H1 (cell line): Measurements from ENCODE around the gene DGKI. TPM values are rescaled to one million over a fixed set of nuclear protein-coding genes. Genes with fewer than 3 reads are reported as not detected.

ENCODE experiments used
- GABPA ChIP-seq: IDR thresholded peaks from 2 replicates; pipeline ENCODE4 v1.6.1; 2011; ENCODE audit warnings: mild to moderate bottlenecking, low read length, moderate library complexity, borderline replicate concordance; ENCODE audit not compliant: insufficient read depth
- PHF8 ChIP-seq: fragments of 200-600 bp; sonication (generic); conservative IDR thresholded peaks from 2 replicates; pipeline ENCODE4 v1.7.1; 2012; ENCODE audit warnings: low read depth, mild to moderate bottlenecking, inconsistent platforms, low read length, moderate library complexity
- POLR2AphosphoS5 ChIP-seq: IDR thresholded peaks from 2 replicates; pipeline ENCODE4 v1.6.1; 2011; ENCODE audit warnings: low read depth, low read length
- RAD21 ChIP-seq, 2 experiments: IDR thresholded peaks in 1 of 2; conservative IDR thresholded peaks in 1 of 2; 2 replicates each; pipeline ENCODE4 v1.6.1; 2011; ENCODE audit warnings: low read depth in 2 of 2, low read length in 2 of 2, improper control_type of control experiment in 1 of 2, inconsistent platforms in 1 of 2, mild to moderate bottlenecking in 1 of 2, moderate library complexity in 1 of 2
- RNF2 ChIP-seq: fragments of 200-900, 300-1000 bp; sonication (generic); IDR thresholded peaks from 2 replicates; pipeline ENCODE4 v1.7.1; 2016; ENCODE audit warnings: borderline replicate concordance, low read depth, mild to moderate bottlenecking, antibody characterized with exemption, low read length; ENCODE audit not compliant: poor library complexity, severe bottlenecking; ENCODE audit errors: missing control alignments
- polyA plus RNA-seq, 7 experiments: library from polyadenylated mRNA; depleted of rRNA in 3 of 7; stranded (reverse) in 5 of 7; unstranded in 2 of 7; fragments of >200 nt in 5 of 7; fragments of 200-250 nt in 2 of 7; gene quantifications; 1 replicate in 5 of 7; 2 replicates in 1 of 7; 4 replicates in 1 of 7; pipeline versions ENCODE4 v1.2.1 to v1.2.3, GENCODE V29; 2011 to 2013; ENCODE audit warnings: missing spikeins in 2 of 7, mixed read lengths in 2 of 7
- total RNA-seq: library from RNA; stranded (reverse); fragmentation: NEBNext Ultra II Directional; extraction: Animal tissue kit (Norgen Biotek cat#: 25700); gene quantifications from 2 replicates; pipeline ENCODE4 v1.2.1, GENCODE V29; 2021
- TF ChIP-seq, protein P1 (sequence below), 3 experiments: IDR thresholded peaks; 1 replicate in 2 of 3; 2 replicates in 1 of 3; pipeline versions ENCODE4 v1.5.1 to v1.6.1; 2011; ENCODE audit warnings: low read length in 3 of 3, mild to moderate bottlenecking in 3 of 3, inconsistent platforms in 2 of 3, low read depth in 1 of 3, moderate library complexity in 1 of 3; ENCODE audit not compliant: insufficient read depth in 1 of 3; ENCODE audit errors: control extremely low read depth in 1 of 3
- TF ChIP-seq, protein P2 (sequence below): fragments of 300-600 bp; sonication (generic); IDR thresholded peaks from 2 replicates; pipeline ENCODE4 v1.7.1; 2012; ENCODE audit warnings: low read length, moderate library complexity, mild to moderate bottlenecking, inconsistent platforms; ENCODE audit not compliant: insufficient replicate concordance

The DGKI gene
- total and polyA plus RNA-seq, 2 of the 8 experiments (the other 6 are each of a cell fraction or from before 2014, with no cell fraction given): 0.20 to 0.71 TPM

DNA sequence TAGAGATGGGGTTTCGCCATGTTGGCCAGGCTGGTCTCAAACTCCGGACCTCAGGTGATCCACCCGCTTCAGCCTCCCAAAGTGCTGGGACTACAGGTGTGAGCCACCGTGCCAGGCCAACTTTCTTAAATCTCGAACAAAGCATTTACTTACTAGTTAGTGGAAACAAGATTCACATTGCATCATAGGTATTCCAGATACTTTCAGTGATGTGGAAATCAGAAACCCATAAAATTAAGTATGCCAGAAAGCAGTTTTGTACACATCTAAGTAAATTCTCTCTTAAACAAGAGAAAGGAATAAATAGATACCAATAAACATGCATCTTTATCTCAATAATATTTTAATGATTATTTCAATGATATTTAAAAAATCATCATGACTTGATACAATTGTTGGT, 75.5 kb downstream of the DGKI start (continued):
- TF ChIP-seq RNF2: no peak
- TF ChIP-seq, protein P1, sequence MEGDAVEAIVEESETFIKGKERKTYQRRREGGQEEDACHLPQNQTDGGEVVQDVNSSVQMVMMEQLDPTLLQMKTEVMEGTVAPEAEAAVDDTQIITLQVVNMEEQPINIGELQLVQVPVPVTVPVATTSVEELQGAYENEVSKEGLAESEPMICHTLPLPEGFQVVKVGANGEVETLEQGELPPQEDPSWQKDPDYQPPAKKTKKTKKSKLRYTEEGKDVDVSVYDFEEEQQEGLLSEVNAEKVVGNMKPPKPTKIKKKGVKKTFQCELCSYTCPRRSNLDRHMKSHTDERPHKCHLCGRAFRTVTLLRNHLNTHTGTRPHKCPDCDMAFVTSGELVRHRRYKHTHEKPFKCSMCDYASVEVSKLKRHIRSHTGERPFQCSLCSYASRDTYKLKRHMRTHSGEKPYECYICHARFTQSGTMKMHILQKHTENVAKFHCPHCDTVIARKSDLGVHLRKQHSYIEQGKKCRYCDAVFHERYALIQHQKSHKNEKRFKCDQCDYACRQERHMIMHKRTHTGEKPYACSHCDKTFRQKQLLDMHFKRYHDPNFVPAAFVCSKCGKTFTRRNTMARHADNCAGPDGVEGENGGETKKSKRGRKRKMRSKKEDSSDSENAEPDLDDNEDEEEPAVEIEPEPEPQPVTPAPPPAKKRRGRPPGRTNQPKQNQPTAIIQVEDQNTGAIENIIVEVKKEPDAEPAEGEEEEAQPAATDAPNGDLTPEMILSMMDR (IDR thresholded peaks at IDR 0.05; ENCODE audit: control extremely low read depth in 1 of 3, insufficient read depth in 1 of 3, low read depth in 1 of 3, low read length in 3 of 3): no peak
- no peak for TF ChIP-seq GABPA
- TF ChIP-seq POLR2AphosphoS5: no peak
- TF ChIP-seq PHF8: no peak
- TF ChIP-seq RAD21 (IDR thresholded peaks at IDR 0.05 in 1 of 2, conservative IDR thresholded peaks at IDR 0.05 in 1 of 2; ENCODE audit: low read depth in 2 of 2, low read length in 2 of 2): no peak
- TF ChIP-seq, protein P2, sequence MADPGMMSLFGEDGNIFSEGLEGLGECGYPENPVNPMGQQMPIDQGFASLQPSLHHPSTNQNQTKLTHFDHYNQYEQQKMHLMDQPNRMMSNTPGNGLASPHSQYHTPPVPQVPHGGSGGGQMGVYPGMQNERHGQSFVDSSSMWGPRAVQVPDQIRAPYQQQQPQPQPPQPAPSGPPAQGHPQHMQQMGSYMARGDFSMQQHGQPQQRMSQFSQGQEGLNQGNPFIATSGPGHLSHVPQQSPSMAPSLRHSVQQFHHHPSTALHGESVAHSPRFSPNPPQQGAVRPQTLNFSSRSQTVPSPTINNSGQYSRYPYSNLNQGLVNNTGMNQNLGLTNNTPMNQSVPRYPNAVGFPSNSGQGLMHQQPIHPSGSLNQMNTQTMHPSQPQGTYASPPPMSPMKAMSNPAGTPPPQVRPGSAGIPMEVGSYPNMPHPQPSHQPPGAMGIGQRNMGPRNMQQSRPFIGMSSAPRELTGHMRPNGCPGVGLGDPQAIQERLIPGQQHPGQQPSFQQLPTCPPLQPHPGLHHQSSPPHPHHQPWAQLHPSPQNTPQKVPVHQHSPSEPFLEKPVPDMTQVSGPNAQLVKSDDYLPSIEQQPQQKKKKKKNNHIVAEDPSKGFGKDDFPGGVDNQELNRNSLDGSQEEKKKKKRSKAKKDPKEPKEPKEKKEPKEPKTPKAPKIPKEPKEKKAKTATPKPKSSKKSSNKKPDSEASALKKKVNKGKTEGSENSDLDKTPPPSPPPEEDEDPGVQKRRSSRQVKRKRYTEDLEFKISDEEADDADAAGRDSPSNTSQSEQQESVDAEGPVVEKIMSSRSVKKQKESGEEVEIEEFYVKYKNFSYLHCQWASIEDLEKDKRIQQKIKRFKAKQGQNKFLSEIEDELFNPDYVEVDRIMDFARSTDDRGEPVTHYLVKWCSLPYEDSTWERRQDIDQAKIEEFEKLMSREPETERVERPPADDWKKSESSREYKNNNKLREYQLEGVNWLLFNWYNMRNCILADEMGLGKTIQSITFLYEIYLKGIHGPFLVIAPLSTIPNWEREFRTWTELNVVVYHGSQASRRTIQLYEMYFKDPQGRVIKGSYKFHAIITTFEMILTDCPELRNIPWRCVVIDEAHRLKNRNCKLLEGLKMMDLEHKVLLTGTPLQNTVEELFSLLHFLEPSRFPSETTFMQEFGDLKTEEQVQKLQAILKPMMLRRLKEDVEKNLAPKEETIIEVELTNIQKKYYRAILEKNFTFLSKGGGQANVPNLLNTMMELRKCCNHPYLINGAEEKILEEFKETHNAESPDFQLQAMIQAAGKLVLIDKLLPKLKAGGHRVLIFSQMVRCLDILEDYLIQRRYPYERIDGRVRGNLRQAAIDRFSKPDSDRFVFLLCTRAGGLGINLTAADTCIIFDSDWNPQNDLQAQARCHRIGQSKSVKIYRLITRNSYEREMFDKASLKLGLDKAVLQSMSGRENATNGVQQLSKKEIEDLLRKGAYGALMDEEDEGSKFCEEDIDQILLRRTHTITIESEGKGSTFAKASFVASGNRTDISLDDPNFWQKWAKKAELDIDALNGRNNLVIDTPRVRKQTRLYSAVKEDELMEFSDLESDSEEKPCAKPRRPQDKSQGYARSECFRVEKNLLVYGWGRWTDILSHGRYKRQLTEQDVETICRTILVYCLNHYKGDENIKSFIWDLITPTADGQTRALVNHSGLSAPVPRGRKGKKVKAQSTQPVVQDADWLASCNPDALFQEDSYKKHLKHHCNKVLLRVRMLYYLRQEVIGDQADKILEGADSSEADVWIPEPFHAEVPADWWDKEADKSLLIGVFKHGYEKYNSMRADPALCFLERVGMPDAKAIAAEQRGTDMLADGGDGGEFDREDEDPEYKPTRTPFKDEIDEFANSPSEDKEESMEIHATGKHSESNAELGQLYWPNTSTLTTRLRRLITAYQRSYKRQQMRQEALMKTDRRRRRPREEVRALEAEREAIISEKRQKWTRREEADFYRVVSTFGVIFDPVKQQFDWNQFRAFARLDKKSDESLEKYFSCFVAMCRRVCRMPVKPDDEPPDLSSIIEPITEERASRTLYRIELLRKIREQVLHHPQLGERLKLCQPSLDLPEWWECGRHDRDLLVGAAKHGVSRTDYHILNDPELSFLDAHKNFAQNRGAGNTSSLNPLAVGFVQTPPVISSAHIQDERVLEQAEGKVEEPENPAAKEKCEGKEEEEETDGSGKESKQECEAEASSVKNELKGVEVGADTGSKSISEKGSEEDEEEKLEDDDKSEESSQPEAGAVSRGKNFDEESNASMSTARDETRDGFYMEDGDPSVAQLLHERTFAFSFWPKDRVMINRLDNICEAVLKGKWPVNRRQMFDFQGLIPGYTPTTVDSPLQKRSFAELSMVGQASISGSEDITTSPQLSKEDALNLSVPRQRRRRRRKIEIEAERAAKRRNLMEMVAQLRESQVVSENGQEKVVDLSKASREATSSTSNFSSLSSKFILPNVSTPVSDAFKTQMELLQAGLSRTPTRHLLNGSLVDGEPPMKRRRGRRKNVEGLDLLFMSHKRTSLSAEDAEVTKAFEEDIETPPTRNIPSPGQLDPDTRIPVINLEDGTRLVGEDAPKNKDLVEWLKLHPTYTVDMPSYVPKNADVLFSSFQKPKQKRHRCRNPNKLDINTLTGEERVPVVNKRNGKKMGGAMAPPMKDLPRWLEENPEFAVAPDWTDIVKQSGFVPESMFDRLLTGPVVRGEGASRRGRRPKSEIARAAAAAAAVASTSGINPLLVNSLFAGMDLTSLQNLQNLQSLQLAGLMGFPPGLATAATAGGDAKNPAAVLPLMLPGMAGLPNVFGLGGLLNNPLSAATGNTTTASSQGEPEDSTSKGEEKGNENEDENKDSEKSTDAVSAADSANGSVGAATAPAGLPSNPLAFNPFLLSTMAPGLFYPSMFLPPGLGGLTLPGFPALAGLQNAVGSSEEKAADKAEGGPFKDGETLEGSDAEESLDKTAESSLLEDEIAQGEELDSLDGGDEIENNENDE: no peak
